GM23338 (cell line): Measurements from ENCODE around the gene ABCC9.

ENCODE experiments used
- CTCF ChIP-seq, 2 experiments: fragments of 200-600 bp in 1 of 2; sonication (generic) in 1 of 2; conservative IDR thresholded peaks; 2 replicates each; pipeline versions ENCODE4 v1.5.1 to v1.6.1; 2016 to 2017; ENCODE audit warnings: antibody characterized with exemption in 2 of 2, low read depth in 2 of 2, mild to moderate bottlenecking in 2 of 2, moderate library complexity in 1 of 2
- EZH2 ChIP-seq: fragments of 200-600 bp; sonication (generic); IDR thresholded peaks from one replicate; pipeline ENCODE4 v1.8.0; 2017; ENCODE audit warnings: antibody characterized with exemption, mild to moderate bottlenecking, low read depth; ENCODE audit not compliant: unreplicated experiment
- JUNB ChIP-seq: IDR thresholded peaks from one replicate; pipeline ENCODE4 v1.6.1; 2016; ENCODE audit warnings: antibody characterized with exemption; ENCODE audit not compliant: unreplicated experiment
- POLR2AphosphoS5 ChIP-seq: IDR thresholded peaks from 2 replicates; pipeline ENCODE4 v1.6.1; 2016; ENCODE audit warnings: antibody characterized with exemption, low read depth
- ZNF331 ChIP-seq: fragments of 250-450 bp; sonication (Bioruptor Pico); IDR thresholded peaks from 2 replicates; pipeline ENCODE4 v1.5.0; 2020; ENCODE audit warnings: low read depth, mild to moderate bottlenecking, moderate library complexity
- TF ChIP-seq, protein P1 (sequence below): IDR thresholded peaks from 2 replicates; pipeline ENCODE4 v1.6.1; 2016; ENCODE audit warnings: antibody characterized with exemption

GRCh38 chr12:21983095-21983494 is 41.9 kb upstream of the ABCC9 start:
- no peak for TF ChIP-seq EZH2
- TF ChIP-seq CTCF (conservative IDR thresholded peaks at IDR 0.05; ENCODE audit: low read depth in 2 of 2): no peak
- TF ChIP-seq POLR2AphosphoS5: no peak
- no peak for TF ChIP-seq JUNB
- TF ChIP-seq, protein P1, sequence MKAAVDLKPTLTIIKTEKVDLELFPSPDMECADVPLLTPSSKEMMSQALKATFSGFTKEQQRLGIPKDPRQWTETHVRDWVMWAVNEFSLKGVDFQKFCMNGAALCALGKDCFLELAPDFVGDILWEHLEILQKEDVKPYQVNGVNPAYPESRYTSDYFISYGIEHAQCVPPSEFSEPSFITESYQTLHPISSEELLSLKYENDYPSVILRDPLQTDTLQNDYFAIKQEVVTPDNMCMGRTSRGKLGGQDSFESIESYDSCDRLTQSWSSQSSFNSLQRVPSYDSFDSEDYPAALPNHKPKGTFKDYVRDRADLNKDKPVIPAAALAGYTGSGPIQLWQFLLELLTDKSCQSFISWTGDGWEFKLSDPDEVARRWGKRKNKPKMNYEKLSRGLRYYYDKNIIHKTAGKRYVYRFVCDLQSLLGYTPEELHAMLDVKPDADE: no peak
- no peak for TF ChIP-seq ZNF331 (CRISPR knock-in tag)
